HG02870 (cell line): Measurements from ENCODE around the gene IL1R2.
A peak's percentile ranks its signal among the peaks of the same experiment; 100 is the strongest.

Experiments
- ATAC-seq: cut with Tn5 transposase; IDR thresholded peaks from one replicate; pipeline ENCODE4 v1.9.1; 2021; ENCODE audit warnings: mild to moderate bottlenecking, moderate library complexity; ENCODE audit not compliant: unreplicated experiment

Gene IL1R2

GRCh38 chr2:101974663-101975062 is 17.1 kb upstream of the IL1R2 start:
- ATAC-seq = no peak

- ATAC-seq = no peak
Measured at GRCh38 chr2:101975171-101975870, 16.4 kb upstream of the IL1R2 start.

GRCh38 chr2:101976891-101977290 is 14.9 kb upstream of the IL1R2 start:
- peak; percentile 50 for ATAC-seq

- ATAC-seq = no peak
Measured at GRCh38 chr2:101980368-101980767, 11.4 kb upstream of the IL1R2 start.

- ATAC-seq = no peak
Measured at GRCh38 chr2:101981066-101981465, 10.7 kb upstream of the IL1R2 start.

- no peak for ATAC-seq
Measured at GRCh38 chr2:101981504-101981903, 10.3 kb upstream of the IL1R2 start.

GRCh38 chr2:101982495-101983029 is 9.2 kb upstream of the IL1R2 start:
- ATAC-seq = no peak

GRCh38 chr2:101983486-101983885 is 8.3 kb upstream of the IL1R2 start:
- ATAC-seq = no peak

- ATAC-seq = no peak
Measured at GRCh38 chr2:101983928-101984327, 7.8 kb upstream of the IL1R2 start.

GRCh38 chr2:101984656-101985055 is 7.1 kb upstream of the IL1R2 start:
- no peak for ATAC-seq

- ATAC-seq = no peak
Measured at GRCh38 chr2:101985101-101985792, 6.5 kb upstream of the IL1R2 start.

GRCh38 chr2:101985793-101986164 is 6.0 kb upstream of the IL1R2 start:
- no peak for ATAC-seq

- no peak for ATAC-seq
Measured at GRCh38 chr2:101986376-101986775, 5.4 kb upstream of the IL1R2 start.

- ATAC-seq = no peak
Measured at GRCh38 chr2:101986804-101987740, 4.7 kb upstream of the IL1R2 start.

GRCh38 chr2:101987832-101988231 is 3.9 kb upstream of the IL1R2 start:
- no peak for ATAC-seq

GRCh38 chr2:101988541-101988940 is 3.2 kb upstream of the IL1R2 start:
- ATAC-seq = no peak

GRCh38 chr2:101989740-101990460 is 1.9 kb upstream of the IL1R2 start:
- ATAC-seq = no peak

GRCh38 chr2:101993772-101994171 is 2.0 kb downstream of the IL1R2 start:
- no peak for ATAC-seq

GRCh38 chr2:101995019-101995418 is 3.3 kb downstream of the IL1R2 start:
- ATAC-seq = no peak

- ATAC-seq = no peak
Measured at GRCh38 chr2:101995804-101996203, 4.0 kb downstream of the IL1R2 start.

- ATAC-seq = no peak
Measured at GRCh38 chr2:101998556-101998895, 6.8 kb downstream of the IL1R2 start.
